ENCODE results near the gene INSIG1.

The INSIG1 gene

DNA sequence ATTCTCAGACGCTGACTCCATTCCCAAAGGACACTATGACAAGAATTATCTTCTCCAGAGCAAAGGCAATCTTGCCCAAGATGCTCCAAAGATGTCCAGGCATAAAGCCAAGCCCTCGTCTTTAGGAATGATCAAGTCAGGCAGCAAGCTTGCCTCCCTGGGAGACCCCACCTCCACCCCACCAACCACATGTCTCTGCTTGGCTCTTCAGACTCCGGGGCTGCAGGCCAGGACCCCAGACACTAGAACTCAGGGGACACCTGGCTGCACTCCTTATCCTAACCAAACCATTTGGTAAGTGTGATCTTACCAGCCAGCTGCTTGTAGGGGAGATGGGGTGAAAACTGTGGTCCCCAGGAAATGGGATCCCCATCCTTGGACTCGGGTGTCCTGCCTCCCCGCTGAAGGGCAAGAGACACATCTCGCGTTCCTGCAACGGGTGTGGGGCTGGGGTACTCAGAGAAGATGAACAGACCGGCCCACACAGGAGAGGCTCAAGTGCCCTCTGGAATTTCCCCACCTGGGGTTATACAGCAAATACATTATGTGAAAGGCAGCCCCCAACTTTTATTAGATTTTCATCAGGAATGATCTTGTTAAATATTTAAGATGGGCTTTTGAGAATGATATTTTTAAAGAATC lies 55.7 kb downstream of the INSIG1 start:
- DNase-seq: no peak

DNA sequence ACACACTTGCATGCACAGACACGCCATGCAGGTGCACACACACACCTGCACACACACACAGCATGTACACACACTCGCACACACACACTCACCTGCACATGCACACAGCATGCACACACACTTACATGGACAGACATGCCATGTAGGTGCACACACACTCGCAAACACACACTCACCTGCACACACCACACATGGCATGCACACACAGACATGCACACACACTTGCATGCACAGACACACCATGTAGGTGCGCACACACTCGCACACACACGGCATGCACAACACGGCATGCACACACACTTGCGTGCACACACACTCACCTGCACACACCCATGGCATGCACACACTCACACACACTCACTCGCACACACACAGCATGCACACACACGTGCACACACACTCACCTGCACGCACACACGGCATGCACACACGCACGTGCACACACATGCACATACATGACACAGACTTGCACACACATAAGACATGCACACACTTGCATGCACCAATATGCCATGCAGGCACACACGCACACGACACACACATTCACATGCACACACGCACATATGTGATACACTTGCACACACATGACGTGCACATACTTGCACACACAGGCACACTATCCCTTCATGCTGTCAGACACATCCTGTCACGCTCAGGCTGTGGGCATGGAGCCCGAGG lies 56.8 kb downstream of the INSIG1 start:
- DNase-seq: no peak

DNA sequence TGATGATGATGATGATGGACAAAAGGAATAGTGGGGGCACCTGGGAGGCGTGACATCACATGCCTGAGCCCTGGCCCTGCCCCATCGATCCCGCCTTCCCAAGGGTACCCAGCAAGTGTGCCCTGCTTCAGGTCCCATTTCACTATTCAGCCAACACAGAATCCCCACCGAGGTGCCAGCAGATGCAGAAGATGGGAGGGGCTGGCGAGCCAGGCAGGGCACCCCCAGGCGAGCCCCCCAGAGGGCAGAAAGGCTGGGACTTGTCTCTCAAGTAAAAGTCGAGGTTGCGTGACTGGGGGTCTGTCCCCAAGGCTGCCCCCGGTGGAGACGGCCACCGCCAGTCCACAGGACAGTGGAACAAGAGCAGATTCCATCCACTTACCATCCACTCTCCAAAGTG lies 57.5 kb downstream of the INSIG1 start:
- no peak for DNase-seq

DNA sequence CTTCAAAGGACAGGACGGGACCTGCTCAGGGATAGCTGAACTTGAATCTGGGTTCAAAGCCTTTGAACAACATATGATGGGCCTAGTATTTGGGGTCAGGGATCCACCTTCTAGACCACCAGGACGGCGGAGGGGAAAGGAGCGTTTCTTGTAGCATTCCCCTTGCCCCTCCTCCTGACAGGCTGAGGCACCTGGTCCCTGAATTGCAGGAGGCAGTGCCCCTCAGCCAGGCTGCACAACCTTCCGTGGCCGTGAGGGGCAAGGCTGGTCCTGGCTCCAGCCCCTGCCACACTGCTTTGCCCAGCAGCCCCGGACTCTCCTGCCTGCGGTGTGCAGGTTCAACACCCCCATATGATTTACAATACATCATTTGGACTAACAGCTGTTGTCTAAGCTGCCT lies 58.1 kb downstream of the INSIG1 start:
- no peak for DNase-seq

DNA sequence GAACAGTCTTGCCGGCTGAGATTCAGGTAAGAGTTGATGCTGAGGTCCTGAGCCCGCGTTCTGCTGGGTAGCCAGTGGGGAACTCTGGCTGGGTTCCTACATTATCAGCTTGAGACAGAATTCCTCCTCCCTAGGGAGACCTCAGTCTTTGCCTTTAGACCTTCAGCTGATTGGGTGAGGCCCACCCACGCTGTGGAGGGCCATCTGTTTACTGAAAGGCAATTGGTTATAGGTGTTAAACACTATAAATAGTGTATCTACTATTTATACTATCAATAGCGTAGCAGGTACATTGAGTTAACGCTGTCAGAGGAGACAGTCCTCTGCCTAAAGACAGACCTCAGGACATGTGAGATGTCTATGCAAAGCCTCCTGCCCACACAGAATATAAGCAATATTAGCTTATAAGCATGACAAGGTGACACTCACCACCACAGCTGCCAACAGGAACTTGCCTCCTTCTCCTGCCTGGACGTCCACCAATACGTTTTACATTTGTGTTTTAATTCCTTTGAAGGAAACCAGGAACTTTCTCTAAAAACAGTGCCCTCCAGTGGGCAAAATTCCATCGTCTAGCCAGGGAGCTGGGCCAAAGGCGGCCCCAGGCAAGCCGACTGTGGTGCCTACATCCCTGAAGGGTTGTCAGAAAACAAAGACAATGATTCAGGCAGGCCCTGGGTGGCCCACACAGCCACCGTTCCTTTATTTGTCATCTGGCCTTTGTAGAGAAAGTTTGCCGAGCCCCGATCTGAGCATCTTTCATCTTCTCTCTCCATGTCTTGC lies 58.8 kb downstream of the INSIG1 start:
- no peak for DNase-seq

DNA sequence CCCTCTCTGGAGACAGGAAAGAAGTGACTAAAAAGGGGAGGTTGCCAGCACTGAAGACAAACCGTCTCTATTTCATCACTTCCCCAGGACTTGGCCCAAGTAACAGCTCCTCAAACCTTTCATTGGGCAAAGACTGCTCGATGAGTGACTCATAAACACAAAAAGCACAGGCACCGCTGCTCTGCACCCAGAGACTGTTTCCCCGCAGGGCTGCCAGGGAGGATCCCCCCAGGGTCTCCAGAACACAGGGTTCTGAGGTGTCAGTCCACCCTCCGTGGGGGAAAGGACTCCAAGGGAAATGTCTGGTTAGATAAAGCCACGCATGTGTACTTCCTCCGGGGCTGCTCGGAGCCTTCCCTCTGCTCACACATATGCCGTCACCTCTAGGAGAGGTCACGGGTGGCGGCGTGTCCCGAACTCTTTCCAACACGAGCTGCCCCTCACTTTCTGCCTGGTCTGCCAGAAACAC lies 59.9 kb downstream of the INSIG1 start:
- DNase-seq: no peak

DNA sequence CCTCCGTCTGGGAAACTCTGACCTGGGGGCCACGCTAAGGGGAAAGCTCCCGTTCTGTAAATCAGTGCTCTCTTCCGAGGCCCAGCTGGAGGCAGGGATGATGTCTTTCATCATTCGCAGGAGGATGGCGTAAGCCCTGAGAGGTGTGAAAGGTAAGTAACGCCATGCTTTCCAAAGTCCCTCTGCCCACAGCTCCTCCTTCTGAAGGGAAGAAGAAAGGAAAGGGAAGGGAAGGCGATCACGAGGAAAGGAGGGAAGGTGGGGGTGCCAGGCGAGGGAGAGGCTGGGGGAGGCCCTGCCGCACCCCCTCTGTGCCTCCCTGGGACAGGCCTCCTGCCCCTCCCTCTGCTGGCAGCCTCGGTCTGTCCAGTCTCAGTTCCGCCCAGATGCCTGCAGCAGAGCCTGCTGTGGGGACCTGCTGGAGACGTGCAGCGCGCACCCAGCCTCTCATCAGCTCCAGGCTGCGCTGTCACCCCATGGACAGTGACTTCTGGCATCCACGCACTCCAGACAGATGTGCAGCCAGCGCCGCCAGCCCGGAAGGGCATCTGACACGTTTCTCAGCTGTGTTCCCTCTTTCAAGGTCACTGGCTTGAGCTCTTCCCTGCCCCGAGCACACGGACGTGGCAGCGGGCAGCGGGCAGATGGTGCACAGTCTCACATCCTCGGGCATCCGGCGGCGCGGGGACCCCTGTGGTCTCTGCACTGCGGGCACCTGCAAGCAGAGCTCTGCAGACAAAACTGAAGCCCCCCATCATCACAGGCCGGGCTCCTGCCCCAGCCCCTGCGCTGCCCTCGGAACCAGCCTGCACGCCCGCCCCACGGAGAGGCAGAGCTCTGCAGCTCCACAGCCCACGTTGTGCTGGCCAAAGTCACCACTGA lies 60.6 kb downstream of the INSIG1 start:
- DNase-seq: no peak

DNA sequence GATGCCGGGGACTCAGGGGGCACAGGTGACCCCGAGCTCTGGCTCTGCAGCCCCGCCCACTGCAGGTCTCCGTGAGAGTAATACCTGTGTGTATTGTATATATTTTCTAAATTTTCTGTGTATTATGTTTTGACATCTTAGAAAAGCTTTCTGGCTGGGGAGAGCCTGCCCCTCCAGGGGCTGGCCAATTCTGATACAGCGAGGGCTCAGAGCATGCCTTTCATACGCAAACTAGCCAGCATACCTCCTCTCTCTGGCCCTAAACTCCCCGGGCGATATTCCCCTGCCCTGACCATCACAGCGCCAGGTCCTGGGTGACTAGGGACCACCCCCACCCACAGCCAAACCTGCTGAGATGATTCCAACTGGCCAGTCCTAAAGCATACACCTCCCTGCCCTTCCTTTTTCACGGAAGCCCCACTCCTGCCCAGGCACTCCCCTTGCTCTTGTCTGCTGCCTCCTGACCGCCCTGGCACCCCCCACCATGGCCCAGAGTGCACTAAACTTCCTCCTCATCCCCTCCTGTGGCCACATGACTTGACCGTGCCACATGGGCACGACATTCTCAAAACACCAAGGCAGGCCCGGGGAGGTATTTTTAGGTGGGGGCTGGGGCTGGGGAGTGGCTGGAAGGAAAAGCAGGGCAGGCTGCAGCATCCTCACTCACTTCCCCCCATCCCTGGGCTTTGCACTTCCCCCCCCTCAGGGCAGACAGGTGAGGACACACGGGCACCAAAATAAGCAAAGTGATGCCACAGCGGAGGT lies 61.5 kb downstream of the INSIG1 start:
- DNase-seq: no peak

Data from stimulated activated CD4-positive, alpha-beta T cell treated with anti-CD3 and anti-CD28 coated beads, Interleukin-15, amount 100 ng/mL, for 24 hours (primary cell).